ENCODE results near the gene SYT1. TPM values are rescaled to one million over a fixed set of nuclear protein-coding genes. Genes with fewer than 3 reads are reported as not detected.

The SYT1 gene
- total and polyA plus RNA-seq, 4 donors: 0.53 to 0.84 (median 0.64) TPM

DNA sequence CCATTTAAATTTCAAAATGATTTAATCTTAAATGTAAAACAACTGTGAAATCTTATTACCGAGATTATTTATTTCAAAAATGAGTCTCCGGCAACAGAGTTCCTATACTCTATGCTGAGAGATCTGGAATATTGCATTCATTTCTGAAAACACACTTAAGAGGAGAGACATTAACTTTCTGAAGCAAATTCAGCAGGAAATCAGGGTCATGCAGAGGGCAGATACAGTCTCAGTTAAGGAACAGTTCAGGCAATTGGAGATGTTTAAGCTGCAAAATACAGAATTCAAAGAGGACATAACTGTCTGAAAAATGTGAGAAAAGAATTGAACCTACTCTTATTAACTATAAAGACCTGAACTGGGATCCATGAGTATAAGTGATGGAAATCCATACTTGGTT is 505.4 kb downstream of the SYT1 start:
- H3K9me3 ChIP-seq (ENCODE audit: control insufficient read depth in 4 of 4, low read length in 3 of 4): no peaks in the 10 kb centered on the region
- peaks cover 0 to 2% (median 0%) of the 10 kb centered on the region in 4 donors for H3K27me3 ChIP-seq (ENCODE audit: control insufficient read depth in 4 of 4, insufficient read depth in 4 of 4, low read length in 3 of 4)
- H3K4me1 ChIP-seq (ENCODE audit: control insufficient read depth in 4 of 4, insufficient read depth in 4 of 4, low read length in 3 of 4): no peaks in the 10 kb centered on the region
- 92% methylated on average over 2 of the region's 2 CpGs for WGBS
- no peak overlapping the region for H3K27ac ChIP-seq (ENCODE audit: low read depth in 1 of 2, low read length in 2 of 2)
- no peak overlapping the region for H3K4me3 ChIP-seq (ENCODE audit: low read depth in 1 of 3, low read length in 3 of 3)
- DNase-seq (ENCODE audit: low spot score): no peak
- TF ChIP-seq, protein P1, sequence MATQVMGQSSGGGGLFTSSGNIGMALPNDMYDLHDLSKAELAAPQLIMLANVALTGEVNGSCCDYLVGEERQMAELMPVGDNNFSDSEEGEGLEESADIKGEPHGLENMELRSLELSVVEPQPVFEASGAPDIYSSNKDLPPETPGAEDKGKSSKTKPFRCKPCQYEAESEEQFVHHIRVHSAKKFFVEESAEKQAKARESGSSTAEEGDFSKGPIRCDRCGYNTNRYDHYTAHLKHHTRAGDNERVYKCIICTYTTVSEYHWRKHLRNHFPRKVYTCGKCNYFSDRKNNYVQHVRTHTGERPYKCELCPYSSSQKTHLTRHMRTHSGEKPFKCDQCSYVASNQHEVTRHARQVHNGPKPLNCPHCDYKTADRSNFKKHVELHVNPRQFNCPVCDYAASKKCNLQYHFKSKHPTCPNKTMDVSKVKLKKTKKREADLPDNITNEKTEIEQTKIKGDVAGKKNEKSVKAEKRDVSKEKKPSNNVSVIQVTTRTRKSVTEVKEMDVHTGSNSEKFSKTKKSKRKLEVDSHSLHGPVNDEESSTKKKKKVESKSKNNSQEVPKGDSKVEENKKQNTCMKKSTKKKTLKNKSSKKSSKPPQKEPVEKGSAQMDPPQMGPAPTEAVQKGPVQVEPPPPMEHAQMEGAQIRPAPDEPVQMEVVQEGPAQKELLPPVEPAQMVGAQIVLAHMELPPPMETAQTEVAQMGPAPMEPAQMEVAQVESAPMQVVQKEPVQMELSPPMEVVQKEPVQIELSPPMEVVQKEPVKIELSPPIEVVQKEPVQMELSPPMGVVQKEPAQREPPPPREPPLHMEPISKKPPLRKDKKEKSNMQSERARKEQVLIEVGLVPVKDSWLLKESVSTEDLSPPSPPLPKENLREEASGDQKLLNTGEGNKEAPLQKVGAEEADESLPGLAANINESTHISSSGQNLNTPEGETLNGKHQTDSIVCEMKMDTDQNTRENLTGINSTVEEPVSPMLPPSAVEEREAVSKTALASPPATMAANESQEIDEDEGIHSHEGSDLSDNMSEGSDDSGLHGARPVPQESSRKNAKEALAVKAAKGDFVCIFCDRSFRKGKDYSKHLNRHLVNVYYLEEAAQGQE (IDR thresholded peaks at IDR 0.05): no peak
- TF ChIP-seq YY1 (IDR thresholded peaks at IDR 0.05) (no peak), FOXA2 (IDR thresholded peaks at IDR 0.05) (no peak), NR2F2 (IDR thresholded peaks at IDR 0.05) (no peak), EGR1 (IDR thresholded peaks at IDR 0.05; ENCODE audit: low read depth in 2 of 2) (no peak), FOXA1 (IDR thresholded peaks at IDR 0.05) (no peak), RAD21 (IDR thresholded peaks at IDR 0.05) (no peak), TAF1 (conservative IDR thresholded peaks at IDR 0.05) (no peak), JUND (IDR thresholded peaks at IDR 0.05) (no peak), HNF4G (IDR thresholded peaks at IDR 0.05) (no peak), SP1 (IDR thresholded peaks at IDR 0.05) (no peak), HNF4A (conservative IDR thresholded peaks at IDR 0.05) (no peak), RXRA (IDR thresholded peaks at IDR 0.05) (no peak)
- TF ChIP-seq, protein P2, sequence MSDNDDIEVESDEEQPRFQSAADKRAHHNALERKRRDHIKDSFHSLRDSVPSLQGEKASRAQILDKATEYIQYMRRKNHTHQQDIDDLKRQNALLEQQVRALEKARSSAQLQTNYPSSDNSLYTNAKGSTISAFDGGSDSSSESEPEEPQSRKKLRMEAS (IDR thresholded peaks at IDR 0.05): no peak
- TF ChIP-seq, protein P3, sequence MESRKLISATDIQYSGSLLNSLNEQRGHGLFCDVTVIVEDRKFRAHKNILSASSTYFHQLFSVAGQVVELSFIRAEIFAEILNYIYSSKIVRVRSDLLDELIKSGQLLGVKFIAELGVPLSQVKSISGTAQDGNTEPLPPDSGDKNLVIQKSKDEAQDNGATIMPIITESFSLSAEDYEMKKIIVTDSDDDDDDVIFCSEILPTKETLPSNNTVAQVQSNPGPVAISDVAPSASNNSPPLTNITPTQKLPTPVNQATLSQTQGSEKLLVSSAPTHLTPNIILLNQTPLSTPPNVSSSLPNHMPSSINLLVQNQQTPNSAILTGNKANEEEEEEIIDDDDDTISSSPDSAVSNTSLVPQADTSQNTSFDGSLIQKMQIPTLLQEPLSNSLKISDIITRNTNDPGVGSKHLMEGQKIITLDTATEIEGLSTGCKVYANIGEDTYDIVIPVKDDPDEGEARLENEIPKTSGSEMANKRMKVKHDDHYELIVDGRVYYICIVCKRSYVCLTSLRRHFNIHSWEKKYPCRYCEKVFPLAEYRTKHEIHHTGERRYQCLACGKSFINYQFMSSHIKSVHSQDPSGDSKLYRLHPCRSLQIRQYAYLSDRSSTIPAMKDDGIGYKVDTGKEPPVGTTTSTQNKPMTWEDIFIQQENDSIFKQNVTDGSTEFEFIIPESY (IDR thresholded peaks at IDR 0.05): no peak
- TF ChIP-seq, protein P4, sequence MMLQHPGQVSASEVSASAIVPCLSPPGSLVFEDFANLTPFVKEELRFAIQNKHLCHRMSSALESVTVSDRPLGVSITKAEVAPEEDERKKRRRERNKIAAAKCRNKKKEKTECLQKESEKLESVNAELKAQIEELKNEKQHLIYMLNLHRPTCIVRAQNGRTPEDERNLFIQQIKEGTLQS (IDR thresholded peaks at IDR 0.05): no peak
- no peaks in the 10 kb centered on the region for H3K36me3 ChIP-seq (ENCODE audit: control insufficient read depth in 4 of 4, insufficient read depth in 3 of 4, low read depth in 1 of 4, low read length in 3 of 4)
- H3K9ac ChIP-seq (ENCODE audit: low read depth in 1 of 2, low read length in 2 of 2): no peak overlapping the region

DNA sequence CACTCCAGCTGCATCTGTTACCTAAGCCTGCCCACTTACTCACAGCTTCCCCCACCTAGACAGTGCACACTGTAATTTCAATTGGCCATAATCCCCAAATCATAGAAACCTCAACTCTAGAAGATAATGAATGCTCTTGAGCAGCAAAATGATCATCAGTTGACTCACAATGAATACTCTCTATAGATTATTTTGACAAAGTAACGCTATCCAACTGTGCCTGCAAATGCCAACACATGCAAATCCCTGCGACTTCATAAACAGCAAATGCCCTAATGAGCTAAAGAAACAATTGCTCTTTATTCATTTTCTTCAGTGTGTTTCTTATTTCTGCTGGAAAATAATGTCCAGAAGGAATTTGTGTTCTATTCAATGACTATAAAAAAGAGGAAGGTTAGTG is 506.7 kb downstream of the SYT1 start:
- Histone ChIP-seq H3K4me1 (ENCODE audit: control insufficient read depth in 4 of 4, insufficient read depth in 4 of 4, low read length in 3 of 4) (no peaks in the 10 kb centered on the region), H3K27ac (ENCODE audit: low read depth in 1 of 2, low read length in 2 of 2) (no peak overlapping the region), H3K9me3 (ENCODE audit: control insufficient read depth in 4 of 4, low read length in 3 of 4) (no peaks in the 10 kb centered on the region), H3K36me3 (ENCODE audit: control insufficient read depth in 4 of 4, insufficient read depth in 3 of 4, low read depth in 1 of 4, low read length in 3 of 4) (no peaks in the 10 kb centered on the region), H3K4me3 (ENCODE audit: low read depth in 1 of 3, low read length in 3 of 3) (no peak overlapping the region), H3K27me3 (ENCODE audit: control insufficient read depth in 4 of 4, insufficient read depth in 4 of 4, low read length in 3 of 4) (peaks cover 0 to 2% (median 0%) of the 10 kb centered on the region in 4 donors), H3K9ac (ENCODE audit: low read depth in 1 of 2, low read length in 2 of 2) (no peak overlapping the region)
- DNase-seq (ENCODE audit: low spot score): no peak
- no peak for TF ChIP-seq HNF4A (conservative IDR thresholded peaks at IDR 0.05)
- TF ChIP-seq, protein P3 (IDR thresholded peaks at IDR 0.05): no peak
- no peak for TF ChIP-seq FOXA1 (IDR thresholded peaks at IDR 0.05)
- no peak for TF ChIP-seq SP1 (IDR thresholded peaks at IDR 0.05)
- TF ChIP-seq RXRA (IDR thresholded peaks at IDR 0.05): no peak
- no peak for TF ChIP-seq NR2F2 (IDR thresholded peaks at IDR 0.05)
- no peak for TF ChIP-seq TAF1 (conservative IDR thresholded peaks at IDR 0.05)
- TF ChIP-seq, protein P4 (IDR thresholded peaks at IDR 0.05): no peak
- no peak for TF ChIP-seq RAD21 (IDR thresholded peaks at IDR 0.05)
- TF ChIP-seq EGR1 (IDR thresholded peaks at IDR 0.05; ENCODE audit: low read depth in 2 of 2): no peak
- TF ChIP-seq HNF4G (IDR thresholded peaks at IDR 0.05): no peak
- TF ChIP-seq FOXA2 (IDR thresholded peaks at IDR 0.05): no peak
- no peak for TF ChIP-seq GABPA (IDR thresholded peaks at IDR 0.05 in 1 of 2, conservative IDR thresholded peaks at IDR 0.05 in 1 of 2)
- no peak for TF ChIP-seq YY1 (IDR thresholded peaks at IDR 0.05)
- no peak for TF ChIP-seq JUND (IDR thresholded peaks at IDR 0.05)
- TF ChIP-seq, protein P1 (IDR thresholded peaks at IDR 0.05): no peak
- 78% methylated on average over 2 of the region's 2 CpGs for WGBS

All from liver (tissue), 9 donors.